GM12872 (cell line): Measurements from ENCODE around the gene CDH4.

Experiments used
- CTCF ChIP-seq: IDR thresholded peaks from 3 replicates; pipeline ENCODE4 v1.5.1; 2011; ENCODE audit warnings: low read depth, mild to moderate bottlenecking, low read length, moderate library complexity; ENCODE audit not compliant: insufficient read depth

Gene CDH4

GRCh38 chr20:61361501-61361900 lies 109.4 kb downstream of the CDH4 start:
- TF ChIP-seq CTCF = no peak

- no peak for TF ChIP-seq CTCF
Observed at GRCh38 chr20:61364147-61364546, 112.1 kb downstream of the CDH4 start.

- TF ChIP-seq CTCF = no peak
Observed at GRCh38 chr20:61366914-61367313, 114.9 kb downstream of the CDH4 start.

- no peak for TF ChIP-seq CTCF
Observed at GRCh38 chr20:61369731-61370520, 117.9 kb downstream of the CDH4 start.

- no peak for TF ChIP-seq CTCF
Observed at GRCh38 chr20:61370841-61371303, 118.8 kb downstream of the CDH4 start.

GRCh38 chr20:61371501-61372136 lies 119.6 kb downstream of the CDH4 start:
- no peak for TF ChIP-seq CTCF

GRCh38 chr20:61372137-61373054 lies 120.3 kb downstream of the CDH4 start:
- TF ChIP-seq CTCF = no peak
